ENCODE measurements around the gene ATP5PD.
"Not testable (repeated sequence)": the region's sequence is repeated elsewhere in the genome, so short reads cannot be mapped to it uniquely, and the experiment has no call there.

Gene ATP5PD

DNA sequence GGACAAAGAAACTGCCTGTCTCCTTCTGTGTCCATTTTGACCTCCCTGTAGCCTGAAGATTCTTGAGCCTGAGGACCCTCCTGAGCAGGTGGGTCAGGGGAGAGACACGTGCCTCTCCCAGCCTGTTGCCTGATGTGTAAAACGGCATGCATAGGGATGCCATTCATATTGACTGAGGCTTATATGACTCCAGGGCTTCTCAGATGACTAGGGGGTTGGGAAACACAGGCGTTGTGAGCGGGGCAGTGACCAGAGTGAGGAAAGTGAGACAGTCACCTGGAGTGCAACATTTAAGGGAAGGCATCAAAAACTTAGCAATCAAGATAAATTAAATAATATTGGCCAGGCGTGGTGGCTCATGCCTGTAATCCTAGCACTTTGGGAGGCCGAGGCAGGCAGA is 35.9 kb upstream of the ATP5PD start:
- H3K4me3 Mint-ChIP-seq: no peak overlapping the region
- no peaks in the 10 kb centered on the region for H3K36me3 Mint-ChIP-seq (ENCODE audit: low read depth)
- H3K9me3 Mint-ChIP-seq: no peaks in the 10 kb centered on the region
- peak overlapping the region; percentile 4 for H3K27ac Mint-ChIP-seq
- ATAC-seq (no peak), DNase-seq (no peak)
- H3K4me1 Mint-ChIP-seq: peaks cover 44% of the 10 kb centered on the region
- H3K27me3 Mint-ChIP-seq: no peaks in the 10 kb centered on the region

DNA sequence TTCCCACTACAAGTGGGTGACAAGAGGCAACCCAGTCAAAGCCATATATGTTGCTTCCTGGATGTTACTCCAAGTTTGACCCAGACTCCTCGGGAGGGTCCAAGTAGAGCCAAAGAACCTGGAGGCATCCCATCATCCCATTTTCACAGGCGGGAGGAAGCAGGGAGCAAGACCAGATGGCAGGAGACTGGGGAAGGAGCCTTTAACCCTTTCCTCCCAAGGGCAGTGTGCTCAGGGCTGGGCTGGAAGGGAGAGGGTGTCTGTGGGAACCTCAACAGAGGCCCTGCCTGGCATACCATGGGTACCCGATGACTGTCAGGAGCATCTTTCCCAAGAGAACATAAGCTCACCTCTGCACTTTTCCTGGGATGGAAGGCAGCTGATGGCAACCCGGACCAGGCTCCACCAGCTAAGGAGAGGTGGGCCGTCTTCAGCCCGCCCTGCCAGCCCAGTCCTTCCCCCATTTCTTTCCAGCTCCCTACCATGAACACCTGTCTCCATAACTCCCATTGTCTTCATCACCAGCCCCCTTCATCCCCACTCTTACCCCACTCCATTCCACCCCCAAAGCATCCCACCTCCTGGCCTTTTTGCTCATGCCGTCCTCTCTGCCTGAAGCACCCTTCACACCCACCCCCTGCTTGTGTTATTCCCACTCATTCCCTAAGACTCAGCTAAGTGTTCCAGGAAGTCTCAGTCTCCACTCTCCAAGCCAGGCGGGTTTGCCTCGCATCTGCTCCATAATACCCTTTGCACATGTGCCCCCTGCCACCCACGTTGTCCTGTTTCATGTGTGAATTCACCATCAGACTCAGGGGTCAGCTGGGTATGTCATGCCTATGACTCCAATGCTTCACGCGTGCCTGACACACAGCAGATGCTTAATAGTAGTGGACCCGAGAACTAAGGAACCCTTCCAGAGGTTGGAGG is 35.1 kb upstream of the ATP5PD start:
- Mint-ChIP-seq H3K4me1 (peaks cover 42% of the 10 kb centered on the region), H3K27me3 (no peaks in the 10 kb centered on the region), H3K36me3 (ENCODE audit: low read depth) (no peaks in the 10 kb centered on the region), H3K9me3 (no peaks in the 10 kb centered on the region), H3K4me3 (no peak overlapping the region), H3K27ac (no peak overlapping the region)
- ATAC-seq (no peak), DNase-seq (no peak)

DNA sequence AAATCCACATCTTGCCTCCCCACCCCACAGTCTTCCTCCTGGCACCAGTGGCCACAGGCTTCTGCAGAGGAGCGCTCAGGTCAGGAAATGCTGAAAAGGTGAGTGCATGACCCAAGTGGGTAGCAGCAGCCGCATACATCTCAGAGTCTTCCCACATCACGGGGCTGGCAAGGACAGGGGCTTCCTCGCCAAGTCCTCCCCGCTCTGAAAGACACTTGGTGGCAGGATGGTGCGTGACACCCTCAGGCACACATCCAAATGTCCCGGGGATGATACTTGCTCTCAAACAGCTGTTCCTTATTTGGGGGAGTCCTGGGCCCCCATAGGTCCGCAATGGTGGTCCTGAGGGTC is 32.2 kb upstream of the ATP5PD start:
- no peak for ATAC-seq
- Mint-ChIP-seq H3K27ac (no peak overlapping the region), H3K4me1 (peaks cover 34% of the 10 kb centered on the region)

DNA sequence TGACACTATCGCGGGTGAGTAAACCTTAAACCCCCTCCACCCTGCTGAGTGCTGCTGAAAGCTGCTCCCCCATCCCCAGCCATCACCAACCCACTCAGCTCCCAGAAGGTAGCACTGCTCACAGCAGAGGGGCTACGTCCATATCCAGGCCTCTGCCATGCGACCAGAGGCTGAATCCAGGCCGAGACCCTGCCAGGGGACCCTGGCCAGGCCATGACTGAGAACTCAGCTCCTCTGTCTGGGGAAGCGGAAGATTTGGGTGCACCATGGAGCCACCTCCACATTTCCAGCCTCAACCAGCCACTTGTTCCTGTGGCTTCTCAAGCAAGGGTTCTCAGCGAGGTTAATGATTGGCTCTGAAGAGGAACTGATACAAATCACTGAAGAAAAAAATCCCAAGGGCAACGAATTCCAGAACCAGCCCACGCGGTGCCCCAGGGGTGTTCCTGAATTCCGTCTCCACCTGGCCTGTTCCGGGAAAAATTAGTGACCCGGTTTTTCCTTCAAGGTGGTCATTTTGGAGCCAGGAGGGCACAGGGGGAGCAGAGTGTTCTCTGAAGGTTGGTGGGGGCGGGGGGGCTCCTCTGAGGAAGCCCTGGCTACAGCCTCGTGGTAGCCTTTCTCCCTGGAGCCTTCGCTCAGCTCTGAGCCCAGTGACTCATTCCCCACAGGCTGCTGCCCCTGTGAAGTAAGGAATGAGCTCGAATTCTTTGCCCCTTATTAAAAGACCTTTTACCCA is 31.7 kb upstream of the ATP5PD start:
- H3K27me3 Mint-ChIP-seq: no peaks in the 10 kb centered on the region
- DNase-seq (no peak), ATAC-seq (peak; percentile 61)
- peak overlapping the region; percentile 60 for H3K4me3 Mint-ChIP-seq
- no peaks in the 10 kb centered on the region for H3K9me3 Mint-ChIP-seq
- H3K4me1 Mint-ChIP-seq: peaks cover 30% of the 10 kb centered on the region
- no peaks in the 10 kb centered on the region for H3K36me3 Mint-ChIP-seq (ENCODE audit: low read depth)
- H3K27ac Mint-ChIP-seq: no peak overlapping the region

More for the DNA sequence above, 32.2 kb upstream of the ATP5PD start:
- no peaks in the 10 kb centered on the region for H3K36me3 Mint-ChIP-seq (ENCODE audit: low read depth)
- no peaks in the 10 kb centered on the region for H3K9me3 Mint-ChIP-seq
- H3K27me3 Mint-ChIP-seq: no peaks in the 10 kb centered on the region
- no peak overlapping the region for H3K4me3 Mint-ChIP-seq
- DNase-seq: no peak

DNA sequence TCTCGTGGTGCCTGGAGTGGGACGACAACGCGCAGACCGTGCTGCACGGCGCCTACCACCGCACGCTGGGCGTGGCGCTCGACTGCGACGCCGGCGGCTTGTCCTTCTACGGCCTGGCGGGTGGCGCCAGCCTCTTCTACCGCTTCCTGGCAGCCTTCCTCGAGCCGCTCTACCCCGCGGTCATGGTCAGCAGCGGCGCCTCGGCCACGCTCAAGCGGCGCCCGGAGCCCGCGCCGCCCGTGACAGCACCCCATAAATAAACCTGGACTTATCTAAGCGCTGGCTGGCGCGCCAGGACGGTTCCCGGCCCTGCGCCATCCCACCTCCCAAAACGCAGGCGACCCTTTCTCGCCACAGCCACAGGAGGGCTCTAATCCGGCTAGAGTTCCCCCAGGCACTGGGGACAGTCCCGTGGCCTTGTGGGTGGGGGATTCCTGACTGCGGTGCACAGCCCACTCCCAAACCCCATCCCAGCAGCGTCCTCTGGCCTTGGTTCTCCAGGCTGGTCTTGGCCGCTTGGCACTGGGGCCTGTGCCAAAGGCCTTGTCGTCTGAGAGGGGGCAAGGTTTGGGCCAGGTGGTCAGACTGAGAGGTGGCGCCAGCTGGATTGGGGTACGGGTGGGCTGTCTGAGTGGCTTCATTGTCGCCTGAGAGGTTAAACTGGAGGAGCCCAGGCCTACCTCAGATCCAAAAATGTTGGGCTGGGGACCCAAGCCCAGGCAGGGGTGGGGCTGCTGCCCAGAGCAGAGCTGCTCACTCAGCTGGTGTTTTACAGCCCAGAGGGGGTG is 30.9 kb upstream of the ATP5PD start:
- H3K4me1 Mint-ChIP-seq: peaks cover 30% of the 10 kb centered on the region
- DNase-seq: peak; percentile 61

DNA sequence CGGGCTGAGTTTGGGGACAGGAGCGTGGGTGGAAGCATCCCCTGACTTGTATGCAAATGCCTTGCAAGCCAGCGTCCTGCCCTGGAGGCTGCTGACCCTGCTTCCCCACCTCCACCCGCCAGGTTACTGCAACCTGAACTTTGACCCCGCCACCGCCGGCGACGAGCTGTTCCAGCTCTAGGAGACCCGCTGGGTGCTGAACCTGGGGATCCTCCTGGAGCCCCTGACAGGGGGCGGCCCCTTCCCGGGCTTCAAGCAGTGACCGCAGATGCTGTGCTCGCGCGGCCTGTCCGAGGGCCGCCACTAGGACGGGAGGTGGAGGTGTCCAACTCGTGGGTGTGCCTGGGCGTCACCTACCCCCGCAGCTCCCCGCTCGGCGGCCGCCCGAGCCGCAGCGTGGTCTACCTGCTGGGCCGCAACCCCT is 30.3 kb upstream of the ATP5PD start:
- no peaks in the 10 kb centered on the region for H3K27me3 Mint-ChIP-seq
- H3K9me3 Mint-ChIP-seq: no peaks in the 10 kb centered on the region
- H3K4me1 Mint-ChIP-seq: peaks cover 30% of the 10 kb centered on the region
- DNase-seq: no peak
- no peak for ATAC-seq
- H3K27ac Mint-ChIP-seq: peak overlapping the region; percentile 60
- peak overlapping the region; percentile 60 for H3K4me3 Mint-ChIP-seq
- no peaks in the 10 kb centered on the region for H3K36me3 Mint-ChIP-seq (ENCODE audit: low read depth)

More for the DNA sequence above, 30.9 kb upstream of the ATP5PD start:
- H3K27ac Mint-ChIP-seq: peak overlapping the region; percentile 60
- no peaks in the 10 kb centered on the region for H3K27me3 Mint-ChIP-seq
- H3K4me3 Mint-ChIP-seq: peak overlapping the region; percentile 60
- H3K9me3 Mint-ChIP-seq: no peaks in the 10 kb centered on the region
- no peaks in the 10 kb centered on the region for H3K36me3 Mint-ChIP-seq (ENCODE audit: low read depth)
- ATAC-seq: peak; percentile 64

DNA sequence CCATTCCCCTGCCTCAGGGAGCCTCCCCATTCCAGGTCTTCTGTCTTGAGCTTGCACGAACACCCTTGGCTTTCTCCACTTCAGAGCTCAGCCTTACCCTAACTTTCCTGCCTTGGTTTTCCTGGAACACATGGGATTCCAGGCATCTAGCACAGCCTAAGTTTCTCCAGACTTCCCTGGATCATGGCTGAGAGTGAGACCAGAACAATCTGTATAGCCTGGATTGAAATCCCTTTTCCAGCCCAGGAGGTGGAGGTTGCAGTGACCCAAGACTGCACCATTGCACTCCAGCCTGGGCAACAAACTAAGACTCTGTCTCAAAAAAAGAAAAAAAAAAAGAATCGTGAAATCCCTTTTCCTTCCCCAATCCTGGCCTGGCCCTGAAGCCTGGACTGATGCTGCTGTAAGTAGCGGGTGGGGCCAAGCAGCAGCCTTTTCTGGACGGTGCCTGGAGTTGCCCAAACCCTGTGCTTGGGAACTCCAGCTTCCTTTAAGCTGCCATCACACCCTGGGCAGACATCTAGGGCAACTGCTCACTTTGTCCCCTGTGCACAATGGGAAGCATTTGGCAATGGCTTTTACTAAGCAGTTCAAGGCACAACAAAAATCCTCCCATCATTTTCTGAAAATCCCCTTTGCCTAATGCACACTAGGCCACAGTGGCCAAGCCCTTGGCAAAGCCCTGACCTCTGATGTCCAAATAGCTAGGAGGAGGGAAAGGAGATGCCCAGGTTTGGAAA is 29.0 kb upstream of the ATP5PD start:
- Mint-ChIP-seq H3K4me3 (no peak overlapping the region), H3K27ac (no peak overlapping the region), H3K36me3 (ENCODE audit: low read depth) (no peaks in the 10 kb centered on the region), H3K4me1 (peaks cover 30% of the 10 kb centered on the region), H3K9me3 (no peaks in the 10 kb centered on the region), H3K27me3 (no peaks in the 10 kb centered on the region)
- DNase-seq (no peak), ATAC-seq (no peak)

DNA sequence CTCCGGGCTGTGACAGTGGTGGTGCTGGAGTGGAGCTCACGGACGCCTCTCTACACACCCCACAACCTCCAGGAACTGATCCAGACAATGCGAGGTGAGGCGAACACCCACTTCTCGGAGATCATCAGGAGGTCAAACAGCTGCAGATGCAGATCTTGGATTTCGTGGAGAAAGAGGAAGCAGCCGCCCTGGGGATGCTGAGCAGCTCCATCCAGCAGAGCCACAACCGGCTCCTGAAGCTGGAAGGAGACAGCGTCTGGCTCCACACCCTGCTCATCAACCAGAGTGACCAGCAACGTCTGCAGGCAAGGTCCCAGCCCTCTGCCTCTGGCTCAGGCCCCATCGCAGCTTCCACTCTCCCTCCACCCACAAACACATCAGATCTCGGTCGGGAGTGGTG is 27.8 kb upstream of the ATP5PD start:
- no peaks in the 10 kb centered on the region for H3K27me3 Mint-ChIP-seq
- H3K27ac Mint-ChIP-seq: no peak overlapping the region
- DNase-seq (no peak), ATAC-seq (no peak)
- H3K4me3 Mint-ChIP-seq: no peak overlapping the region
- H3K4me1 Mint-ChIP-seq: peaks cover 25% of the 10 kb centered on the region
- no peaks in the 10 kb centered on the region for H3K36me3 Mint-ChIP-seq (ENCODE audit: low read depth)
- no peaks in the 10 kb centered on the region for H3K9me3 Mint-ChIP-seq

DNA sequence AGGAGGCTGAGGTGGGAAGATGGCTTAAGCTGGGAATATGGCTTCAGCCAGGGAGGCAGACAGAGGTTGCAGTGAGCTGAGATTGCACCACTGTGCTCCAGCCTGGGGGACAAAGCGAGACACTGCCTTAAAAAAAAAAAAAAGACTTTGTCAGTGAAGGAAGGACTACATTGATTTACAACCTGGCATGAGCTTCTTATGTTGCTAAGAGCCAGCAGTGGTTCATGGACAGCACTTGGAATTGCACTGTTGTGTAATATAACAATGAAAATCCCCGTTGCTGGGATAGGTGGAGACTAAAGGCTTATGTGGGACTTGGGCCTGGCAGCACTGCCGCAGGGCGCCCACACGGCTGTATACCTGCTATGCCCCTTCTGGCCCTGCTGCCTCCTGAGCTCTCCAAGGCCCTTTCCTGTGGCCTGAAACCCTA is 26.9 kb upstream of the ATP5PD start:
- no peak for ATAC-seq
- H3K4me1 Mint-ChIP-seq: peaks cover 18% of the 10 kb centered on the region
- no peaks in the 10 kb centered on the region for H3K36me3 Mint-ChIP-seq (ENCODE audit: low read depth)

DNA sequence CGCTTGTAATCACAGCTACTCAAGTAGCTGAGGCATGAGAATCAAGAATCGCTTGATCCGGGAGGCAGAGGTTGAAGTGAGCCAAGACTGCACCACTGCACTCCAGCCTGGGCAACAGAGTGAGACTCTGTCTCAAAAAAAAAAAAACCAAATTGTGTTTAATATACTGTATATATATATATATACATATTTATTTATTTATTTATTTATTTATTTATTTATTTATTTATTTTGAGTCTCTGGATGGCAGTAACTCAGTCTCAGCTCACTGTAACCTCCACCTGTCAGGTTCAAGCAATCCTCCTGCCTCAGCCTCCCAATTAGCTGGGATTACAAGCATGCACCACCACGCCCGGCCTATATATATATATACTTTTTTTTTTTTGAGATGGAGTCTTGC is 26.1 kb upstream of the ATP5PD start:
- not testable (repeated sequence) for H3K9me3 Mint-ChIP-seq; DNase-seq; ATAC-seq; H3K27me3 Mint-ChIP-seq; H3K4me3 Mint-ChIP-seq; H3K36me3 Mint-ChIP-seq (ENCODE audit: low read depth); H3K27ac Mint-ChIP-seq
- peaks cover 13% of the 10 kb centered on the region for H3K4me1 Mint-ChIP-seq

More for the DNA sequence above, 26.9 kb upstream of the ATP5PD start:
- DNase-seq: no peak
- Mint-ChIP-seq H3K27ac (no peak overlapping the region), H3K9me3 (no peaks in the 10 kb centered on the region), H3K4me3 (no peak overlapping the region), H3K27me3 (no peaks in the 10 kb centered on the region)

DNA sequence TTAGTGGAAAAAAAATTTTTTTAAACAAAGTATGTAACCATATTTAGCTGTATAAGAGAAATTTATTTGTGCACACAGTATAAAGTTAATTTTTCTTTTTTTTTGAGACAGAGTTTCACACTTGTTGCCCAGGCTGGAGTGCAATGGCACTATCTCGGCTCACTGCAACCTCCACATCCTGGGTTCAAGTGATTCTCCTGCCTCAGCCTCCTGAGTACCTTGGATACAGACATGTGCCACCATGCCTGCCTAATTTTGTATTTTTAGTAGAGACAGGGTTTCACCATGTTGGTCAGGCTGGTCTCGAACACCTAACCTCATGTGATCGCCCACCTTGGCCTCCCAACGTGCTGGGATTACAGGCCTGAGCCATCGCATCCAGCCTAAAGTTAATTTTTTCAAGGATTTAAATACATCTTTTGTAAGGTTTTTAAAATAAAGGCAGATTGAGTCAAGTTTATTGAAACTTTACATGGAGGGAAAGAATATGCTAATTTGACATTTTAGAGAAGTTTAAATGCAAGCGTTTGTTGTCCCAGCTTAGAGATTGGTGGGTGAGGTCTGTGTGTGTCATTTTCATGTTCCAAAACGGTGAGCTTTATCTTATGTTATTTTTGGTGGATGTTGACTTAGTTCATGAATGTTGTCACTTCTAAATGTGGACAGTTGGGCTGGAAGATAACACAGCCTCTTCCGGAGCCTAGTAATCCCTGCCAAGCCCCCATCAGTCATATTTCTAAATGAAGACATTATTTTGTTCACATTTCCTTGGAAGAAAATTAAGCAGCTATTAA is 24.9 kb upstream of the ATP5PD start:
- not testable (repeated sequence) for H3K27ac Mint-ChIP-seq, DNase-seq

DNA sequence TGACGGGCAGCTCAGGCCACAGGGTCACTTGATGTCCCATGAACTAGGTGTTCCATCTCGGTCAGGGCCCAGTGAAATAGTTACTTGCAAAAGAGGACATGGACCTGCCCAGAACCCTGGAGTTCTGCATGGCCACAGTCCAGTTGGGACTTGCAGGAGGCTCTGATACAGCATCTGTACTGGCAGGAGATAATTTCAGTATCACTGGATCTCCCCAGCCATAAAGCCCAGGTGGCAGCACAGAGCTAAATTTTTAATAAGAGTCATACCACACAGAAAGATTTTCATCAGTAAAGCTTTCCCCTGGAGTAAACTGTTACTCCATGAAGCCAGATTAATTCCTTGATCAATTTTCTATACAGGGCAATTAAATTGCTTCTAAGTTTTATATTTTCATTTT is 23.0 kb upstream of the ATP5PD start:
- no peaks in the 10 kb centered on the region for H3K27me3 Mint-ChIP-seq
- no peak for ATAC-seq
- no peak for DNase-seq
- H3K9me3 Mint-ChIP-seq: no peaks in the 10 kb centered on the region
- peaks cover 4% of the 10 kb centered on the region for H3K36me3 Mint-ChIP-seq (ENCODE audit: low read depth)
- H3K27ac Mint-ChIP-seq: no peak overlapping the region
- no peak overlapping the region for H3K4me3 Mint-ChIP-seq
- peaks cover 32% of the 10 kb centered on the region for H3K4me1 Mint-ChIP-seq

More for the DNA sequence above, 24.9 kb upstream of the ATP5PD start:
- not testable (repeated sequence) for ATAC-seq; H3K27me3 Mint-ChIP-seq; H3K9me3 Mint-ChIP-seq; H3K36me3 Mint-ChIP-seq (ENCODE audit: low read depth); H3K4me3 Mint-ChIP-seq
- peaks cover 13% of the 10 kb centered on the region for H3K4me1 Mint-ChIP-seq

DNA sequence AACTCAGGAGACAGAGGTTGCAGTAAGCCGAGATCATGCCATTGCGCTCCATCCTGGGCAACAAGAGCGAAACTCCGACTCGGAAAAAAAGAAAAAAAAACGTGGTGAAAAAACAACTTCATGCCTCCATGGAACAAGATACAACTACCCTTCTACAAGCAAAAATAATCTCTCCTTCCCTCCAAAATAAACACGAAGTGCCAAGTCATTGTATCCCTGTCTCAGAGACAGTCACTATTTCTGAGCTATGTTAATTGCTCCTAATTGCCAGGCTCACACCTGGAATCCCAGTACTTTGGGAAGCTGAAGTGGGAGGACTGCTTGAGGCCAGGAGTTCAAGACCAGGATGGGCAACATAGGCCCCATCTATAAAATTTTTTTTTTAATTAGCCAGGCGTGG is 22.0 kb upstream of the ATP5PD start:
- Mint-ChIP-seq H3K36me3 (ENCODE audit: low read depth) (peaks cover 6% of the 10 kb centered on the region), H3K27me3 (no peaks in the 10 kb centered on the region), H3K4me1 (peaks cover 34% of the 10 kb centered on the region), H3K9me3 (no peaks in the 10 kb centered on the region), H3K27ac (no peak overlapping the region), H3K4me3 (no peak overlapping the region)
- ATAC-seq (no peak), DNase-seq (no peak)

Data from activated naive CD8-positive, alpha-beta T cell treated with anti-CD3 and anti-CD28 coated beads, Interleukin-2, amount 50 U/mL, for 24 hours (primary cell).